K562 (cell line): ENCODE measurements around the gene TNFRSF6B. TPM values are rescaled to one million over a fixed set of nuclear protein-coding genes. Genes with fewer than 3 reads are reported as not detected.

Experiments used
- CEBPG ChIP-seq, 3 experiments: fragments of 200-800 bp in 1 of 3; sonication (Bioruptor generic) in 1 of 3; sonication (generic) in 1 of 3; formaldehyde crosslinking in 1 of 3; IDR thresholded peaks in 2 of 3; conservative IDR thresholded peaks in 1 of 3; 2 replicates each; pipeline versions ENCODE4 v1.6.1 to v1.8.0; 2016 to 2022; ENCODE audit warnings: missing compliant biosample characterization in 2 of 3, missing genetic modification characterization in 2 of 3, mild to moderate bottlenecking in 1 of 3, missing genetic modification reagents in 1 of 3
- HES1 ChIP-seq: fragments of 450-650 bp; IDR thresholded peaks from 2 replicates; pipeline ENCODE4 v1.6.1; 2016; ENCODE audit warnings: low read depth, mild to moderate bottlenecking, moderate library complexity
- JUND ChIP-seq, 2 experiments: IDR thresholded peaks; 2 replicates in 1 of 2; 3 replicates in 1 of 2; pipeline ENCODE4 v1.6.1; 2011; ENCODE audit warnings: borderline replicate concordance in 2 of 2, low read depth in 2 of 2, low read length in 2 of 2, improper control_type of control experiment in 1 of 2, missing biosample characterization in 1 of 2, missing genetic modification characterization in 1 of 2, missing genetic modification reagents in 1 of 2
- MGA ChIP-seq: fragments of 450-650 bp; IDR thresholded peaks from 2 replicates; pipeline ENCODE4 v1.6.1; 2016; ENCODE audit warnings: mild to moderate bottlenecking, moderate library complexity
- PRDM10 ChIP-seq: fragments of 450-650 bp; IDR thresholded peaks from 2 replicates; pipeline ENCODE4 v1.6.1; 2018; ENCODE audit not compliant: partially characterized antibody
- SMC3 ChIP-seq: conservative IDR thresholded peaks from 2 replicates; pipeline ENCODE4 v1.6.1; 2011; ENCODE audit warnings: low read depth, low read length, improper control_type of control experiment; ENCODE audit not compliant: insufficient read depth
- SNAPC5 ChIP-seq: fragments of 250-450 bp; sonication (Bioruptor Pico); IDR thresholded peaks from 2 replicates; pipeline ENCODE4 v1.8.0; 2021; ENCODE audit warnings: moderate library complexity, mild to moderate bottlenecking, inconsistent platforms
- ZNF324 ChIP-seq: fragments of 250-450 bp; sonication (Bioruptor Pico); IDR thresholded peaks from 2 replicates; pipeline ENCODE4 v1.4.0; 2020; ENCODE audit warnings: mild to moderate bottlenecking
- polyA plus RNA-seq, 8 experiments: library from polyadenylated mRNA; depleted of rRNA in 4 of 8; stranded (reverse) in 5 of 8; unstranded in 3 of 8; fragments of >200 nt; fragmentation: Nextera tagmentation in 2 of 8; fragmentation: Illumina TruSeq in 1 of 8; extraction: Ambion mirVana in 2 of 8; extraction: Trizol in 1 of 8; gene quantifications; 2 replicates each; pipeline versions ENCODE4 v1.2.1 to v1.2.3, GENCODE V29; 2011 to 2014; ENCODE audit warnings: inconsistent platforms in 1 of 8, missing spikeins in 1 of 8
- total RNA-seq, 7 experiments: library from RNA; depleted of rRNA in 6 of 7; stranded (reverse); fragments of >200 nt in 6 of 7; fragmentation: Illumina TruSeq in 2 of 7; extraction: Trizol in 2 of 7; gene quantifications; 2 replicates each; pipeline versions ENCODE4 v1.2.1 to v1.2.3, GENCODE V29; 2011 to 2021; ENCODE audit warnings: low replicate concordance in 1 of 7

Gene TNFRSF6B
- total and polyA plus RNA-seq, 9 of the 15 experiments (the other 6 are each of a cell fraction or from before 2014, with no cell fraction given), result 0.10 to 3.5 (median 0.32) TPM; not detected in 6

- TF ChIP-seq PRDM10 (no peak), SMC3 (0 out of 2 replicates have a peak, but pooled peaks have one; percentile 17), ZNF324 (no peak), CEBPG (CRISPR knock-in tag; IDR thresholded peaks at IDR 0.05) (no peak), CEBPG (tag; conservative IDR thresholded peaks at IDR 0.05 in 1 of 2, IDR thresholded peaks at IDR 0.05 in 1 of 2) (no peak), HES1 (no peak), JUND (IDR thresholded peaks at IDR 0.05; ENCODE audit: borderline replicate concordance, low read depth, low read length) (peak; percentile 13; the same call in 1 of the 2 replicates), JUND (tag; IDR thresholded peaks at IDR 0.05; ENCODE audit: borderline replicate concordance, low read depth, low read length) (no peak), SNAPC5 (no peak), MGA (no peak)
These were observed 43.1 kb upstream of the TNFRSF6B start, which contains the start of gene STMN3 (continued) for GRCh38 chr20:63653041-63653973.
